ENCODE measurements around the gene APEX2.

GRCh38 chrX:55033429-55033828, 33.3 kb downstream of the APEX2 start:
- TF ChIP-seq CTCF (IDR thresholded peaks at IDR 0.05) (no peak), POLR2A (IDR thresholded peaks at IDR 0.05) (no peak)
